GM18499 (cell line): ENCODE measurements around the gene CFAP92.
"Not testable (repeated sequence)": the region's sequence is repeated elsewhere in the genome, so short reads cannot be mapped to it uniquely, and the experiment has no call there.

ENCODE experiments used
- ATAC-seq: cut with Tn5 transposase; IDR thresholded peaks from one replicate; pipeline ENCODE4 v1.9.1; 2021; ENCODE audit warnings: moderate number of reproducible peaks; ENCODE audit not compliant: insufficient read depth, unreplicated experiment

The CFAP92 gene

DNA sequence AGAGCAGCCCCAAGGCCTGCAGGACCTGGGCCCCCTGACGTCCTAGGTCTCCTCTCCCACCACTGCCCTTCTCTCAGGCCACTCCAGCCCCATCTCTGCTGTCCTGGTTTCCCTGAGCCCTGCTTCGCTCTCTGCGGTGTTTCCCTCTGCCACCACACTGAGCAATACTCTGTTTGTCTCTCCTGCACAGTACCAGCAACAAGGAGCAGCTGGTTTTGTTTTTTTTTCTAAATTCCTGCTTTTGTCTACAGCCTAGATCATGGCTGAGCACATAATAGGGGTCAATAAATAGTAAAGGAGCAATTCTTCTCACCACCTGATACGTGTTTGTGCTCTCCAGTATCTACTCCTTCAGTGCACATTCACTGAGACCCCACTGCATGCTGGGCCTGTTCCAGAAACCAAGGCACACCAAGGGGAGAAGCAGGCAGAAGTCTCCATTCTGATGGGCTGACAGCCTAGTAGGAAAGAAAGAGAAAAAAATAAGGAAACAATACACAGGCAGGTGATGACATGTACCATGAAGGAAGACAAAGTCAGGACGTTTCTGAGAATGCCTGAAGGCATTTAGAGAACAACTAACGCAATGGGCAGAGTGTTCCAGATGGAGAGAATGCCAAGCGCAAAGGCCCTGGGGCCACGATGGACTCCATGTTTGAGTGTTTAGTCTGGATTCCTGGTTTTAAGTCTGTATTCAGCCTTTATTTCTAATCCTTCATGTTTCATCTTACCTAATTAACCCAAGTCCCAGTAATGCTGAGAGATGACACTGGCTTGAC lies 120.4 kb downstream of the CFAP92 start:
- no peak for ATAC-seq

DNA sequence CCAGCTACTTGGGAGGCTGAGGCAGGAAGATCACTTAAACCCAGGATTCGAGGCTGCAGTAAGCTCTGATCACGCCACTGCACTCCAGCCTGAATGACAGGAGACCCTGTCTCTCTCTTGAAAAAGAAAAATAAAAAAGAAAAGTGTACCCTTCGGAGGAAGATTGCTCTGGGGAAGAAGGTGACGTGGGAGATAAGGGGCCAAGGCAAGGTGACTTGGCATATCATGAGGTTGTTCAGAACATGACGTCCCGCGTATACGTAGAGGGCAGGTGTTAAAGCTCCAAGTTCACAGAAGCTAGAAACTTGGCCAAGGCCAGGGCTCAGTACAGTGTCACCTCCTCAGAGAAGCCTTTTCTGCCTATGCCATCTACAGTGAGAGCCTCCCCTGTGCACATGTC lies 121.1 kb downstream of the CFAP92 start:
- no peak for ATAC-seq

DNA sequence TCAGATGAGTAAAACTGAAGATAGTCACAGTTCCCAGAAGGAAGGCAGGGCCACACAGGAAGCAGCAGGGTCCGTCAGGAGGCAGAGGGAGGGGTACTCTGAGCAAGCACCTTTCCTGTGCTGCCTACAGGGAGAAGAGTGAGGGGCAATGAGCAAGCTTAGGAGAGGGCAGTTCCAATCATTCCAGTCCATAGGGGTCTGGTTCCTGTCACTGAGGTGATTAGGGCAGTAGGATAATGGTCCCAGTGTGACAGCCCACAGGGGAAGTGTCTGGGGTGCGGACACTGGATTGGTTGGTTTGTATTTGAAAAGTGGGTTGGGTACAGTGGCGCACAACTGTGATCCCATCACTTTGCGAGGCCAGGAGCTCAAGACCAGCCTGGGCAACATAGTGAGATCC lies 121.6 kb downstream of the CFAP92 start:
- no peak for ATAC-seq

DNA sequence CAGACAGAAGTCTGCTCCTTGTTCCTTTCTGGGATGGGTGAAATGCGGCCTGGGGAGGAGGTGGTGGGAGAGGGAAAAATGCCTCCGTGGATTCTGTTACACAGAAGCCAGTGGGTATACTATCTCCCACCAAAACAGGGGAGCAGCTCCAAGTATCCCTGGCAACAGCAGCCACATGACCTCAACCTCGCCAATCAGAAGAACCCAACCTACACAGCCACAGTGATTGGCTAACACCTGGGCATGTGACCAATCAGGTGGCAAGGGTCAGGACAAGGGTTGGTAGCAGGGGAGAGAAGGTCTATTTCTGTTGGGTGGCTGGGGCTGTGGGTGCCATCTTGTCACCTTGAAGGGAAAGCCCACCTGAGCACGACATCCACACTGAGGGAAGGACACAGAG lies 123.5 kb downstream of the CFAP92 start:
- no peak for ATAC-seq

DNA sequence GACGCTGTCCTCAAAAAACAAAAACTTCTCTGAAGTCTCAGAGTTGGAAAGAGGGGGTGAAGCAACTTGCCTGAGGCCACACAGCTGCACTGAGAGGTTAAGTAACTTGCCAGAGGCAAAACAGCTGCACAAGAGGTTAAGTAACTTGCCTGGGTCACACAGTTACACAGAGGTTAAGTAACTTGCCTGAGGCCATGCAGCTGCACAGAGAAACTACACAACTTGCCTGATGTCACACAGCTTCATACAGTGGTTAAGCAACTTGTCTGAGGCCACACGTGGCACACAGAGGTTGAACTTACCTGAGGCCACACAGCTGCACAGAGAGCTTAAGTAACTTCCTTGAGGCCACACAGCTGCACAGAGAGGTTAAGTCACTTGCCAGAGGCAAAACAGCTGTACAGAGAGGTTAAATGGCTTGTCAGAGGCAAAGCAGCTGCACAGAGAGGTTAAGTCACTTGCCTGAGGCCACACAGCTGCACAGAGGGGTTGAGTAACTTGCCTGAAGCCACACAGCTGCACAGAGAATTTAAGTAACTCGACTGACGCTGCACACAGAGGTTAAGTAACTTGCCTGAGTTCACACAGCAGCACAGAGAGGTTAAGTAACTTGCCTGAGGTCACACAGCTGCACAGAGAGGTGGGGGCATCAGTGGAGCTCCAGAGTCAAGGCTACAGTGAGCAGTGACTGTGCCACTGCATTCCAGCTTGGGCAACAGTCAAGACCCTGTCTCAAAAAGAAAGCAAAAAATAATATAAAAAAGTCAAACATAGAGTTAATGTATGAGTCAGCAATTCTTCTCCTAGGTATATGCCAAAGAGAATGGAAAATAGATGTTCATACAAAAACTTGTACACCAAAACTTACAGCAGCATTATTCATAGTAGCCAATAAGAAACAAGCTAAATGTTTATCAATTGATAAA lies 126.4 kb downstream of the CFAP92 start:
- no peak for ATAC-seq

DNA sequence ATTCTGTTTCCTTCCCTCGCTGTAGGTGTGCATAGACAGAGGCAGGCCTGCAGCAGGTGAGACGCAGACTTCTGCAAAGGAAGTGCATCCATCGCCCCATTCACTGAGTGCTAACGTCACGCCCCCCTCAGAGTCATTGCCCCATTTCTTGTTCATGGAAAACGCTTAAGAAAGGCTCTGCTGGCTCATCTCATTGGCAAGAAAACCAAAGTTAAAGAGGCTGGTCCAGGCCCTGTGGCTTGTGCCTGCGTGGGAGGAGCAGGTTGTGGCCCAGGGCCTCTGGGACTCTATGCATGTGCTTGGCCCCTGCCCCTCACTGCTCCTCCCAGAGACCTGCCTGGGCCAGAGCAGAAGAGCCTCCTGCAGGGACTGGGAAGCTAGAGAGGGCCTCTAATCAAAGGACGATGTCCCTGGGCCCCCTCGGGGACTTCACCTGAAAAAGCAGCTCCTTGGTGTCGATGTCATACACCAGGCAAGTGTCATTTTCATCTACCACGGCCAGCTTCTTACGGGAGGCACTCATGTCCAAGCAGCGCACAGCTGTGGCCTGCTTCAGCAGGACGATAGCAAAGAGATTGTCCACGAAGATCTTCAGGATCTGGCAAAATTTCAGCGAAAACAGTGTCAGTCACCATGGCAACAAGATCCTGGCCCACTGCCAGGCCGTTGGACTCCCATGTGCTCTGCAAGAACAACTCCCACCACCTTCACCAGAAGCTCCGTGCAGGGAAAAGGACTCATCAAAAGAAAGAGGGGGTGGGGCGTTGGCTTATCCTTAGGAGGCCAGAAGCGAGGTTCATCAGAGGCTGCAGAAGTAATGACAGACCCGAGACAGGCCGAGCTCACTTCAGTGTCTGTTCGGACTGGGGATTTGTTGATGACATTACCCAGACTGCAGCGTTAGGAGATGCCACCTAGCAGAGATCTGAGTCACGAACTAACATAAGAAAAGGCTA lies 128.7 kb downstream of the CFAP92 start:
- not testable (repeated sequence) for ATAC-seq

DNA sequence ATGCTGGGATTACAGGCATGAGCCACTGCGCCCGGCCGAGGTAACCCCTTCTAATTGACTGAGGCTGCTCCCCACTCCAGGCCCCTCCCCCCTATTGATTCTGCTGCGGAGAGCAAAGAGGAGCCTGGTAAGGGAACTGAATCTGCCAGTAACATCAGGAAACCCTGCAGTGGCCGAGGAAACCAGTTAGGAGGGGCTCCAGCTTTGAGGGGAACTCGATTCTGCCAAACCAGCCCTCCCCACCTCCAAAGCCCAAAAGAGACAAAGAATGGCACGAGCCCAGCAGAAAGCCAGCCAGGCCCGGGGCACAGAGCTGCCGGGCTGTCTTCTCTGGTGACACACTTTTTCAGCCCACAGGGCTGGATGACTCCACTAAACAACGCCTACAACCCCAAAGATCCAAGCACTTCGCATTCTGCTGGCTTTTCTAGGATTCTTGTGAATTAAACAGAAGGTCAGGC lies 129.5 kb downstream of the CFAP92 start:
- no peak for ATAC-seq

DNA sequence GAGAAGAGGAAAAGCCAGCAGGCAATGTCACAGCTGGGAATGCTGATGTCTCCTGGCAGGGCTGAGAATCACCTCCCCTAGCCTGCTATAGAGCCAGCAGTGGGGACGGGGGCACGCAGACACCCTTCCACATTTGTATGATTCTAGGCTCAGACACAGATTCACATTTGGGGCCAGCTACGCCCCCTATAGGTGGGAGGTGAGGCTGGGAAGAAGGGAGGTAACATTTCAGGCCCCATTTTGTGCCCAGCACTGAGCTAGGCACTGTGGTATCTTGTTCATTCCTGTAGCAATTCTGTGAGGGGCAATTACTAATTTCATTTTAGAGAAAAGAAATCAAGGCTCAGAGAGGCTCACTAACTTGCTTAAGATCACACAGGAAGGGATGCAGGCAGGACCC lies 130.3 kb downstream of the CFAP92 start:
- ATAC-seq: no peak

DNA sequence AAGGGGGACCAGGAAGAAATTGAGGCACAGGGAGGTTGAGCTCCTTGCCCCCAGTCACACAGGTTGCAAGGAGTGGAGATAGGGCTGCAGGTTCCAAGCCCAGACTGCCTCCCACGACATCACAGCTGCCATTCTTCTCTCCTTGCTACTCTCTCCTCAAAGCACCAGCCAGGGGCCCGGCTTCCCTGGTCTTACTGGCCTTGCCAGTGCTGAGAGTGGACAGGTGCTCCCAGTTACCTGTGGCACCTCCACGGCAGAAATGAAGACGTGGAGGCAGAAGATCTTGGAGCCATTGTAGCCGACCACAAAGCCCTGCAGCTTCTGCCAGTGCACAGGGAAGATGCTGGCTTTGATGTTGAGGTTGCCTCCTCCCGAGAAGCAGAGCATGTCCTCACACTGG lies 132.4 kb downstream of the CFAP92 start:
- no peak for ATAC-seq
